Stimulated activated CD8-positive, alpha-beta memory T cell treated with anti-CD3 and anti-CD28 coated beads, Interleukin-12 subunit alpha, Interleukin-12 subunit beta, amount 100 ng/mL, for 24 hours (primary cell): ENCODE results near the gene RCE1.

Experiments used
- DNase-seq: peaks from one replicate; pipeline ENCODE4 v3.0.0-alpha.2; 2020; ENCODE audit errors: extremely low read depth

Gene RCE1

GRCh38 chr11:66857234-66857926 lies 14.1 kb downstream of the RCE1 start:
- DNase-seq = no peak

GRCh38 chr11:66857927-66858185 lies 14.6 kb downstream of the RCE1 start:
- no peak for DNase-seq

GRCh38 chr11:66858186-66858938 lies 15.1 kb downstream of the RCE1 start:
- no peak for DNase-seq

- DNase-seq = no peak
These were observed 15.9 kb downstream of the RCE1 start for GRCh38 chr11:66858939-66859685.

GRCh38 chr11:66859686-66860448 lies 16.6 kb downstream of the RCE1 start:
- DNase-seq = no peak

GRCh38 chr11:66860449-66860831 lies 17.2 kb downstream of the RCE1 start:
- DNase-seq = no peak

- DNase-seq = no peak
These were observed 18.0 kb downstream of the RCE1 start for GRCh38 chr11:66861038-66861773.

- DNase-seq = no peak
These were observed 18.7 kb downstream of the RCE1 start for GRCh38 chr11:66861774-66862558.

GRCh38 chr11:66862559-66863037 lies 19.4 kb downstream of the RCE1 start:
- DNase-seq = no peak

- DNase-seq = no peak
These were observed 20.3 kb downstream of the RCE1 start for GRCh38 chr11:66863428-66864125.

- no peak for DNase-seq
These were observed 21.1 kb downstream of the RCE1 start for GRCh38 chr11:66864172-66864901.

GRCh38 chr11:66864924-66865697 lies 21.9 kb downstream of the RCE1 start:
- DNase-seq = no peak

- DNase-seq = no peak
These were observed 22.8 kb downstream of the RCE1 start for GRCh38 chr11:66866007-66866406.

GRCh38 chr11:66866511-66866986 lies 23.3 kb downstream of the RCE1 start:
- no peak for DNase-seq

GRCh38 chr11:66867425-66868040 lies 24.3 kb downstream of the RCE1 start:
- DNase-seq = no peak

GRCh38 chr11:66868082-66868725 lies 25.0 kb downstream of the RCE1 start:
- DNase-seq = no peak
